NCI-H2107 (cell line): ENCODE data around the gene IFT122.

Source experiments
- DNase-seq: peaks from one replicate; lab custom pipeline; 2025; lab: John Stamatoyannopoulos, UW

IFT122 gene

DNA sequence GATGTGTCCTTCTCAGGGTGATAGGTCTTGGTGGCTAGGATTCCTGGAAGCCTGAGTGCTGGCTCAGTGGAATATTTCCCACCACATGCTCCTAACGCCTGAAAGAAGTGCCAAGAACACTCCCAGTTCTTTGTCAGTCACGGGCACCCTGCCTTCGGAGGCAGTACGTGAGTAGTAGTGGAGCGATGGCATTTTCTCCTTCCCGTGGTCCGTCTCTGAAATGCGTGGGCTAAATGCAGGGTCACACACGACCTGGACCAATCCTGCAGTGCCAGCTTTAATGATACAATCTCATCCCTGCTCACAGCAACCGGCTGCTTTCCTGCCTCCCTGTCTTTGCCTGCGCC lies 117.5 kb downstream of the IFT122 start:
- DNase-seq, result no peak

DNA sequence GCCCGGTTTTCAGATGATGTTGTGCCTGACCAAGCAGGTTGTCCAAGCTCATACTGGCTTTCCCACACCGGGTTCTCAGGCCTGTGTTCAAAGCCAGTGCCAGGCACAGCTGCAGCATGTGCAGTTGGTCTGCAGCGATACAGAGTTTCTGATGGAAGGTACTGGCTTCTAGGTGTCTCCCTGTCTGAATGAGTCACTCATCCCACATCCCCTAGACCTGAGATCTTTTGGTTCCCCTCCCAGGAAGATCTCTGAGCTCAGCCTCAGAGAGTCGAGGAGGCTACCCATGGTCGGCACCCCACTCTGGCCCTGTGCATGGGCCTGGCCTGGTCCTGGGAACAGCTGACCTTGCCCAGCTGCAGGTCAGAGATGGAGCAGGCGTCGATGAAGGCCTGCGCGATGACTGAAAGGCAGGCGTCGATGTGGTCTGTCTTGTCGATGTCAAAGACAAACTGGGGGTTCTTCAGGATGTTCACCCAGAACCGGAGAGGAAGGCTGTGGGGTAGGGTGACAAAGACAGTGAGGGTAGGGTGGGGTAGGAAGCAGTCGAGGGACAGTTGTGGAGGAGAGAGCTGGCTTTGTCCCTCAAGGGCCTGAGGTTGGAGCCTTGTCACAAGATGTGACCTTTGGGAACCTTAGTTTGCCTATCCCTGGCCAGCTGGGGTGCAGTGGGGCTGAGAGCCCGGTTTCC lies 118.2 kb downstream of the IFT122 start:
- no peak for DNase-seq

DNA sequence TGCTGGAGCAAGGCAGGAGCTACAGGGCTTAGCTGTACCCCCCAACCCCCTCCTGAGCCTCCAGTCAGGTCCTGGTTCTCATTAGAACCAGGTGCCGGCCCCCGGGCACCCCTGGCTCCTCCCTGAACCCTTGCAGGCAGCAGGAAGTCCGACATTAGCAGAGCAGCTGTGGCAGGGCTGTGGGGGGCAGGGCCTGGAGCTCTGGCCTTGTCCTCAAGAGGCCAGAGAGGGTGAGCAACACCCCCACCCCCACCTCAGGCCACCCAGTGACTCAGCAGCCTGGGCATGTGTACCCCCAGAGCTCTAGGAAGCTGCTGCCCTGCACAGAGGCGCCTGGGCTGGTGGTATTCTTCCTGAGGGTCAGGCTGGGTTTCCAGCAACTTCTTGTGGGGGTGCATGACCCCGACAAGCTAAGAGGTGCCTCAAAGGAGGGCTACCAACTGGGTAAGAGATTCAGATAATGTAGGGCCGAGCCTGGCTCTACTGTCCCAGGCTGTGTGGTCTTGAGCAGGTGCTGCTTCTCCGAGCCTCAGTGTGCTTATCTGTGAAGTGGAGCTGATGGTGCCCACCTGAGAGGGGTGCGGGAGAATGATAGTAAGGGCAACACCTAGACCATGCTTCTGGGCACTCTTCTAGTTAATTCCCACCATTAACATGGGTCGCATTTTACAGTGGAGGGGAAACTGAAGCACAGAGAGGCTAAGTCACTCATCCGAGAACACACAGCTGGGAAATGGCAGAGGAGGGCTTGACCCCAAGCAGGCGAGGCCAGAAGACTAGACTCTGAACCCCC lies 118.9 kb downstream of the IFT122 start:
- no peak for DNase-seq

DNA sequence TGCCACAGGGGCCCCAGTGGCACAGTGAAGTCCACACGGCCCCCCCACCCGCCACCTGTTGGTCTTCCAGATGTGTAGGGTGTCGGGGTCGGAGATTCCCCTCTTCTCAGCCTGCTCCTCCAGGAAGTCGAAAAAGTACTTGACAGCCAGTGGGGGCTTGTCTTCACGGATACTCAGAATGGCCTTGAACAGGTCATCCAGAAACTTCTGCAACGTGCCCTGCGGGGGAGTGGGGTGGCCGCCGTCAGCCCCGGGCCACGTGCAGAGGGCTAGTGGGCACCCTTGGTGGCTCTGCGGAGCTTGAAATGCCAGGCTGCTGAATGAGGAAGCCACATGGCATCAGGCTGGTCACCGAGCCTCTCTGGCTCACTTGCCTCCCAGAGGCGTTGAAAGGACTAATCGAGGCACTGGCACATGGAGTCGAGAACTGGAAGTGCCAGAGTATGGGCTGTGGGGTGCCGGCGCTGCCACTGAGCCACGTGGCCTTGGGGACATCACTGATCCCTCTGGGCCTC lies 119.6 kb downstream of the IFT122 start:
- no peak for DNase-seq

DNA sequence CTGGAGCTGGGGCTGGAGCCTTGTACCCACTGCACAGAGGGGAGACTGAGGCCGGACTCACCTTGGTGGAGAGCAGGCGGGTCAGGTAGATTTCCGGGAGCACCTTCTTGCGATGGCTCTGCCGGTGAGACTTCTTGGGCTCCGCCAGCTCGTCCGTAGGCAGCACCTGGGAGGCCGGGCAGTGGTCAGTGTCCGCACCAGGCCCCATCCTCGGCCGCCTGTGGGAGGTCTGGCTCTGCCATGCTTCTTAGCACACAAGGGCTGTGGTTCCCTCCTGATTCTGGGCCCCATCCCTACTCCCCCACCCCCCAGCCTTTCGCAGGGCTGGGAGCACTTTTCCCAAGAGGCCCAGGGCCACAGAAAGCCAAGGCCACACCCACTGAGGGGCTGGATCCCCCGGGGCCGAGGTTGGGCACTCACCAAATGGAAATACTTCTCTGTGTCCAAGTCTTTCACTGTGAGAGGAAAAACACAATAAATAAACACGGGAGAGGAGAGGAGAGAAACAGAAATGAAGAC lies 120.3 kb downstream of the IFT122 start:
- no peak for DNase-seq

DNA sequence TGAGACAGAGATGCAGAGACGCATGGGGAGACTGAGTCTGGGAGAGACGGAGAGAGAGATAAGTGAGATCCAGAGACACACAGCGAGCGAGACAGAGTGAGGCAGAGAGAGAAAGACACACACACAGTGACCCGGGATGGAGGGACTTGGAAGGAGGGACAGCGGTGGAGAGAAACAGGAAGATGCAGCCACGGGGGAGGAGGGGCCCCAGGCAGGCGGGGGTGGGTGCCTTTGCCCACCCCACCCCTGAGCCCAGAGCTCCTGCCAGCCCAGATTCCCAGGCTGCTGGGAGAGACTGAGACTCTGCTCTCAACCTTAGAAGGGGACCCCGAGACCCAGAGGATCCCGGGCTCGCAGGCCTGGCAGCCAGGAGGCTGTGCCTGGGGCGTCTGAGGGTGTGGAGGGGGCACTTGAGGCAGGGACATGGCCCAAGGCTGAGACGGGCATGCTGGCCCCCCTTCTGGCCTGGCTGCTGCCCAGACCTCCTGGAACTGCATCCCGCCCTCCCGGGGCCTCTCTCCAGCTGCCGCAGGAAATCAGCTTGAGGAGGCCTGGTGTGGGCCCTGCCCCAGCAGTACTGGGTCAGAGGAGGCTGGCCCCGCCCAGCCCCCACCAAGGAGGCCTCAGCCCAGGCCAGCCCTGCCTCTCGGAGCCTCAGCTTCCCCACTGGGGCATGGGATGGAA lies 121.0 kb downstream of the IFT122 start:
- DNase-seq, result no peak

DNA sequence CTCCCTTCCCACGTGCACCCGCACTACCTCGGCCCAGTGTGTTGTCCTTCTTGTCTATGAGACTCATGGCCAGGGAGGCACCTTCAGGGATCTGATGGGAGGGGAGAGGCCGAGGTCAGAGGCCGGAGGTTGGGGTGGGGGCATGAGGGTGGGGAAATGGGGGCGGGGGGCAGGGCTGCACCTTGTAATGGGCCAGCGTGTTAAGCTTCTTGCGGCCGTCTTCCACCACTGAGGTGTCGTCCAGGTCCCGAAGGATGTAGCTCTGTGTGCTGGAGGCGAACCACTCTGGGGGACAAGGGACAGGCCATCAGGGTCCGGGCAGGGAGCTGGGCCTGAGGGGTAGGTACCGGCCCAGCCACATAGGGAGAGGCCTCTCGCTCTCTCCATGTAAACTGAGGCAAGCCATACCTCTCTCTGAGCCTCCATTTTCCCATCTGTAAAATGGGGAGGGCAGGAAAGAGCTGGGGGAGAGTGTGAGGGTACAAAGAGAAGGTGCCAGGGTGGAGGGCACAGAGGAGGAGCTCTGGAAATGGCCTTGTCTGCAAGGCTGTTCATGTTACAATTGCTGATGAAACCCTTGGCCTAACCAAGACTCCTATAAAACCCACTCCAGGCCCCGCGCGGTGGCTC lies 121.7 kb downstream of the IFT122 start:
- no peak for DNase-seq

DNA sequence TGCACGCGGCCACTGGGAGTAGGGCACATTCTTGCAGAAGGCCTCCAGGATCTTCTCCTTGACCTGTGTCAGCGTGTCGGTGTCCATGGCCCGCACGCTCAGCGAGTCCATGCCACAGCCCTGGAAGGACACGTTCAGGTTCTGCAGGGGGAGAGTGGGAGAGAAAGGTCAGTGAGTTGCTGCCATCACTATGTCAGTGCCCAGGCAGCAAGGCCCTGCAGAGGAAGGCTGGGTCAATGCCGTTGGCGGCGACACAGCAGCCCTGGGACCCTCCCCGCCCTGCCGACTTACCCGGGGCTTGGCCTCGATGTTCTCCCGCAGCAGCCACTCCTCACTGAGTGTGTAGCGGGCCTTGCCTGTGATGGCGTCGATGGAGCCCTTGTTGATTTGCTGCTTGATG lies 122.8 kb downstream of the IFT122 start:
- DNase-seq, result no peak

DNA sequence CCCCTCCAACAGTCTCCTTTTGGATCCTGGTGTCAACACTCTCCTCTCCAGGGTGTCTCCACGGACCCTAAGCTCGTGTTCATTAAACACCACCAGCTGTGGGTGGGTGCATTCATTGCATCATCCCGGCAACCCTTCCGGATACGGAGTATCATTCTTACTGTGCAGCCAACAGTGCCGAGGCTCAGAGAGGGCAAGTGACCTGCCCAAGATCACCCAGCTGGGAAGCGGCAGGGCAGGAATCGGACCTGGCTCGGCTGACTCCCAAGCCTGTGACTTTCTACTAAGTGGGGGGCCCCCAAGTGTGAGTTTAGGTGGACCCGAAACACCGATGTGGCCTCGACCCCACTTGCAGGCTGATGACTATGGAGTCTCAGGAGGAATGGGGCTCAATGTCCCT lies 123.3 kb downstream of the IFT122 start:
- no peak for DNase-seq

DNA sequence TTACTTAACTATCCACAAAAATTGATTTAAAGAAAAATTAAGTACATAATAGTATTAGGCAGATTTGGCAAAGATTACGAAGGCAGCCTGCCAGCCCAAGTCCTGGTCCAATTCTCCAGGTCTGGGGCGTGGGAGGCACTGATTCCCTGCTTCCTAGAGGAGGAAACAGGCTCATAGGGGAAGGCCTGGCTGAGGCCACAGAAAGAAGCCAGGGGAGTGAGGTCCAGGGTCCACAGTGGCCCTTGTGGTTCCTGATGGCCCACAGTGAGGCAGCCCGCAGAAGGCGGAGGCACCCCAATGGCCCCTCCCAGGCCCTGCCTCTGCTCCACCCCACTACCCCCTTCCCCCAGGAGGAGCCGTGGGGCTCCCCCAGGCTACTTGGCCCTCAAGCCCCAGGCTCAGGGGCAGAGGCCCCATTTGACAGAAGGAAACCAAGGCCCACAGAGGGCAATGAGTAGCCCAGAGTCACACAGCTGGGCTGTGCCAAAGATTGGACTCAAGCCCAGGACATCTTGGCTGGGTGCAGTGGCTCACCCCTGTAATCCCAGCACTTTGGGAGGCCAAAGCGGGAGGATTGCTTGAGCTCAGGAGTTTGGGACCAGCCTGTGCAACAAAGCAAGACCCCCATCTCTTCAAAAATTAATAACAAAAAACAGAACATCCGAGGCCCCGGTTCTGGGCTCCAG lies 124.0 kb downstream of the IFT122 start:
- no peak for DNase-seq

DNA sequence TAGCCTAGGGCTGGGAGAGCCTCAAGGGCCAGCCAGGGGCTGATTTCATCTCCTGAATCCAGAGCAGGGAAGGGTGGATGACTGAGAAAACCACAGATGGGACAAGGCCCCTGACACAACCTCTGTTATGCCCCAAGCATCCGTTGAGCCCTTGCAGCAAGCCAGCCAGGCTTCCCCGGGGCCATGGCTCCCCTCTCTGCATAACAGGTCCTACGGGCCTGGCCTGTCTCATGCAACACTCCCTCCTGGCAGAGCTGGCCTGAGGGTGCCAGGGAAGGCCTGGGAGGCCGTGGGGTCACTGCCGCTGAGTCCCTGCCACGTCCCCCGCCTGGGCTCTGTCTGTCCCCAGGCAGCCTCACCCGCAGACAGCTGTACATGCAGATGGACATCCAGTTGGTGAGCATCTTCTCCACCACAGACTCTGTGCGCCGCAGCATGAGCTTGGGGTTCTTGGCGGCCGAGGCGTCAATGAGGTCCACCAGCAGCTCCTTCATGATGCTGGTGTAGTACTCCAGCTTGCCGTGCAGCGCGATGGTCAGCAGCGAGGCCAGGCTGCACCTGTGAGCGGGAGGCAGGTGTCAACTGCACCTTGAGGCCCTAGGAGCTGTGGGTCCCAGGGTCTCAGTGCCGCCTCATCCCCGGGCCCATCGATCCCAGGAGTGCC lies 125.1 kb downstream of the IFT122 start:
- DNase-seq, result no peak

DNA sequence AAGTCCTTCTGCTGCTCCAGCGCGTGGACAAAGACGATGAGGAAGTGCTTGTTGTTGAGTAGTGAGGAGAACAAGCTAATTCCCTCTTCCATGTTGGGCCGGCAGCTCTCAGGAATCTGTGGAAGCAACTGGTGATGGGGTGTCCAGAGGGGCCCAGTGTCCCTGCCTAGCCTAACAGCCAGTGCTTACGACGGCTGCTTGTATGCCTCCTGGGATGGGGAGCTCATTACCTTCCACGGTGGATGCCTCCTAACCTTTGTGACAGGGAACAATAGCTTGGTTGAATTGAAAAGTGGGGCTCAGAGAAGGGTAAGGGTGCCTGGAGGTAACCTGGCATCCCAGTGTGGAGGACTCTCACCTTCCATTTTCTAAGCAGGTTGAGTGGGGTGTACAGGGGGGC lies 125.9 kb downstream of the IFT122 start:
- no peak for DNase-seq

DNA sequence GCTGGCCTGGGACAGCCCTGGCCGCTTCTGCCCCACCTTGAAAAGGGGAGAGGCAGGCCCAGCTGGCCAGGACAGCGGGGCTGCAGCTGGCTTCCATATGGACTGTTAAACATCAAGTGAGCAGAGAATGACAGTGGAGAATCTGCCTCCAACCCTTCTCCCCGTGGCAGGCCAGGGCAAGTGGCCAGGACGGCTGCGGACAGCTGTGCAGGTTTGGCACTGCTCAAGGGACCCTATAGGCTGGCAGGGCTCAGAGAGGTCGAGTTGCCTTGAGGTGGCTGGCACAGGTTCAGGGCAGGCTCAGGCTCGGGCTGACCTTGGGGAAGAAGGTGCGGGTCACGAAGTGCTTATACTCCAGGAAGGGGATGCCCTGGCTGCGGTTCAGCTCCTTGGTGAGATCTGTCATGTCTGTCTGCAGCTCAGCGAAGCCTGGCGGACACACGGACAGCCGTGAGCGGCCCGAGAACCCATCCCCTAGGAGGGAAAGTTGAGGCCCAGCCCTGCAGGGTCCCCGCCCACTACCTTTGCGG lies 127.2 kb downstream of the IFT122 start:
- no peak for DNase-seq

DNA sequence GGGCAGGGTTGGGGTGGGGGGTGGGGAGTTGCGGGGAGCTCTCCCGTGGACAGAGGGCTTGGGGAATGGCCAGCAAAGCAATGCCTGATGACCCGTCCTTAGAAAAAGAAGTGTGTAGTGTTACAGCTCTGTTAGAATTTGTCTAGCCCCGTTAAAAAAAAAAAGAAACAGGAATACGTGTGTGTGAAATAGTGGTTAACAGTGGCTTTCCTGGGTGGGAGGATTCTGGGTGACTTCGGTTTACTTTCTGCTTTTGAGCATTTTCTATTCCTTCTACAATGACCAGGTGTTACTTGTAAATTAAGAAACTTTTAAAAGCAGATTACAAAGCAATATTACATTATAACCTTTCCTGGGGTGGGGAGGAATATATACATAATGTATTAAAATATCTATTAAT lies 127.9 kb downstream of the IFT122 start:
- DNase-seq, result no peak

DNA sequence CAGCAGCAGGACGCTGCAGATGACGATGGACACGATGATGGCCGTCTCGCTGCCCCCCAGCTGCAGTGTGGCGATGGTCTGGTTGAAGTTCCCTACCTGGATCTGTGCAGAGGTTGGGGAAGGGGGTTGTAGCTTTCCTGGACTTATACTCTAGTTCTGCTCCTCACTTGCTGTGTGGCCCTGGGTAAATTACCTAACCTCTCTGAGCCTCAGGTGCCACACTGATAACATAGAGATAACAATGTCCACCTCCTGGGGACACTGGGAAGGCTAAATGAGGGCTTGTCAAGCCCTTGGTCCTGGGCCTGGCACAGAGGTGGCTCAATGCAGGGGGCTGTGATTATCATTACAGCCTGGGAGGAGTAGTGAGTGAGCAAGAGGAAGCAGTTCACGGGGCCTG lies 129.8 kb downstream of the IFT122 start:
- no peak for DNase-seq
